NCI-H69 (cell line): ENCODE results near the gene AKR1A1.

Experiments used
- DNase-seq: peaks from one replicate; lab custom pipeline; 2025; lab: John Stamatoyannopoulos, UW

The AKR1A1 gene

DNA sequence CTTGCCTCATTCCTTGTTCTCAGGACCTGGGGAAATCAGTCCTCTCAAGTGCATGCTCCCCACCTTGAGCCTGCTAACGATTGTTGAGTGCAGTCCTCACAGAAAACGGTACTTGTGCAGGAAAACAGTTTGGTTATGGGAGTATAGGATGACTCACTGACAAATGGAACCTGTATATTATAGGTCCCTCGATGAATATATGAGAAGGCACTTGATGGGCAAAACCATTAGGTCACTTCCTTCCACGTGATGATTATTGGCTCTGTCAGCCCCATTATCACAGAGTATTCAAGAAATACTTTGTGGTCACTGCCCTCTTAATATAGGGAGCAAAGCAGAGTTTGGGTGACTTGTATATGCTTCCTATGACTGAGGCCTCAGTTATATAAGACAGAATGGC lies 67.0 kb downstream of the AKR1A1 start:
- DNase-seq = no peak

DNA sequence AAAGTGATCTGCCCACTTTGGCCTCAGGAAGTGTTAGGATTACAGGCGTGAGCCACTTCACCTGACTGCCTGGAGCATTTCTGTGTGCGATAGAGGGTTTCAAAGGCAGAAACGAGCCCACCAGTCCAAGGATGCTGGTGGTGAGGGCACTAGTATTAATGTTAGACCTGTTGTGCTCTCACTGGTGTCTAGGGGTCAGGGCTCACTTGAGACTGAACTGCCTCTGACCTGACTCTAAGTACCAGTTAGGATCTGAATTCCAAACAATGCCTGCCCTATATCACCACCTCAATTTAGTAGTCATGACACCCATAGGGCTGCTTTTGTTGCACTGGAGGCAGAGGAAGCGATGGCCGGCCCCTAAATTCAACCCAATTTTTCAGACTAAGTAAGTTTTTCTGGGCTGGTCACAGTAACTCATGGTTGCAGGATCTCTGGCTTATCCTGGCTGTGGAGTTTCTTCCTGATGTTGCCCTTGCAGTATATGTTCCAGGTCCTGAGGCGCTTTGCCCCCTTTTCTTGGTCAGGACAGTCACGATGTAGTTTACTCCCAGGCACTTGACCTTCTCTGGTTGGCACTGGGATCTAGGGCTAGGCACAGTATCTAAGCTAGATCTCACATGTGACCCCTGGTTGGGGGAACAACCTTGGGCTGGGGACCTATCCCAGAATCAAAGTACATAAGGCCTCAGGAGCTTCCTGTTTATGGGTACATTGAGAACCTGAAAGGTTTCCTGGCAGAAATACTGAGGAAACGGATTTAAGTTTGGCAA lies 68.7 kb downstream of the AKR1A1 start:
- DNase-seq = no peak
